GM11168 (cell line): ENCODE results near the gene ALAS1.

Experiments
- in situ Hi-C: fragments of 300-500 bp; cut with MboI; formaldehyde crosslinking; loops from one replicate; pipeline ENCODE4 v1.12.0; 2022; ENCODE audit warnings: low sequenced_read_pairs; ENCODE audit not compliant: unreplicated experiment

The ALAS1 gene

GRCh38 chr3:52218937-52219650 lies 21.1 kb downstream of the ALAS1 start:
- in situ Hi-C loops = no loop called here

GRCh38 chr3:52220380-52221026 lies 22.5 kb downstream of the ALAS1 start:
- in situ Hi-C loops = no loop called here

GRCh38 chr3:52221141-52221562 lies 23.2 kb downstream of the ALAS1 start:
- in situ Hi-C loops = no loop called here

GRCh38 chr3:52221563-52222318 lies 23.8 kb downstream of the ALAS1 start:
- in situ Hi-C loops = no loop called here

- in situ Hi-C loops = no loop called here
Observed at GRCh38 chr3:52222319-52223221, 24.6 kb downstream of the ALAS1 start.

- in situ Hi-C loops = no loop called here
Observed at GRCh38 chr3:52223449-52224408, 25.8 kb downstream of the ALAS1 start.

GRCh38 chr3:52225452-52226228 lies 27.7 kb downstream of the ALAS1 start, which contains the start of gene TLR9:
Gene TLR9 (minus strand): TSS chr3:52225645. CDS start chr3:52225529, 116 bp downstream.
- in situ Hi-C loops = no loop called here

GRCh38 chr3:52226229-52226817 lies 28.4 kb downstream of the ALAS1 start:
- in situ Hi-C loops = no loop called here

- in situ Hi-C loops = no loop called here
Observed at GRCh38 chr3:52227117-52227516, 29.2 kb downstream of the ALAS1 start.

- in situ Hi-C loops = no loop called here
Observed at GRCh38 chr3:52227766-52228165, 29.8 kb downstream of the ALAS1 start.

- in situ Hi-C loops = no loop called here
Observed at GRCh38 chr3:52228266-52228665, 30.3 kb downstream of the ALAS1 start.

GRCh38 chr3:52228751-52229291 lies 30.9 kb downstream of the ALAS1 start:
- in situ Hi-C loops = no loop called here

GRCh38 chr3:52229656-52230055 lies 31.7 kb downstream of the ALAS1 start:
- in situ Hi-C loops = loop anchor here (10.0 kb wide), 1 partner anchor 115 kb away; no protein-coding TSS in a partner anchor

GRCh38 chr3:52230461-52230860 lies 32.5 kb downstream of the ALAS1 start:
- in situ Hi-C loops = loop anchor here (10.0 kb wide), 1 partner anchor 114 kb away; no protein-coding TSS in a partner anchor

GRCh38 chr3:52230889-52231499 lies 33.0 kb downstream of the ALAS1 start:
- in situ Hi-C loops = loop anchor here (10.0 kb wide), 1 partner anchor 114 kb away; no protein-coding TSS in a partner anchor

- in situ Hi-C loops = loop anchor here (10.0 kb wide), 1 partner anchor 113 kb away; no protein-coding TSS in a partner anchor
Observed at GRCh38 chr3:52231502-52232278, 33.7 kb downstream of the ALAS1 start.
